SHP77 treated with DMSO at 0.1 percent for 48 hours (cell line): Measurements from ENCODE around the gene FPR1.

Experiments
- DNase-seq: peaks from one replicate; lab custom pipeline; 2025; lab: John Stamatoyannopoulos, UW

FPR1 gene

GRCh38 chr19:51735759-51736449, 15.8 kb downstream of the FPR1 start:
- no peak for DNase-seq

GRCh38 chr19:51733742-51734522, 17.7 kb downstream of the FPR1 start:
- DNase-seq: no peak

GRCh38 chr19:51729781-51730180, 21.9 kb downstream of the FPR1 start:
- no peak for DNase-seq

GRCh38 chr19:51727349-51727880, 24.3 kb downstream of the FPR1 start:
- DNase-seq: no peak

GRCh38 chr19:51726049-51726448, 25.6 kb downstream of the FPR1 start:
- DNase-seq: no peak

GRCh38 chr19:51724543-51724942, 27.1 kb downstream of the FPR1 start:
- DNase-seq: no peak

GRCh38 chr19:51722492-51722891, 29.2 kb downstream of the FPR1 start:
- DNase-seq: no peak

- DNase-seq: no peak
Observed at GRCh38 chr19:51721905-51722304, 29.8 kb downstream of the FPR1 start.

- DNase-seq: no peak
Observed at GRCh38 chr19:51719251-51719988, 32.3 kb downstream of the FPR1 start.

GRCh38 chr19:51716925-51717324, 34.8 kb downstream of the FPR1 start:
- no peak for DNase-seq

GRCh38 chr19:51715850-51716249, 35.8 kb downstream of the FPR1 start:
- no peak for DNase-seq

- DNase-seq: no peak
Observed at GRCh38 chr19:51714848-51715247, 36.8 kb downstream of the FPR1 start.

GRCh38 chr19:51713319-51714285, 38.1 kb downstream of the FPR1 start:
- no peak for DNase-seq

- peak; percentile 5 for DNase-seq
Observed at GRCh38 chr19:51712461-51713081, 39.1 kb downstream of the FPR1 start.

- DNase-seq: no peak
Observed at GRCh38 chr19:51711702-51712101, 40.0 kb downstream of the FPR1 start.

GRCh38 chr19:51710163-51710562, 41.5 kb downstream of the FPR1 start:
- no peak for DNase-seq

GRCh38 chr19:51709575-51709974, 42.1 kb downstream of the FPR1 start:
- no peak for DNase-seq

- DNase-seq: no peak
Observed at GRCh38 chr19:51708811-51709210, 42.9 kb downstream of the FPR1 start.

GRCh38 chr19:51706885-51707284, 44.8 kb downstream of the FPR1 start:
- DNase-seq: no peak

GRCh38 chr19:51706296-51706695, 45.4 kb downstream of the FPR1 start:
- DNase-seq: no peak

GRCh38 chr19:51704626-51705025, 47.1 kb downstream of the FPR1 start:
- DNase-seq: no peak
